Adrenal gland (tissue), 12 donors: Measurements from ENCODE around the gene HIPK4. TPM values are rescaled to one million over a fixed set of nuclear protein-coding genes. Genes with fewer than 3 reads are reported as not detected.

Source experiments
- DNase-seq, 7 donors: peaks; one replicate each; pipeline ENCODE4 v3.0.0-alpha.2; 2019 to 2020
- H3K27ac ChIP-seq, 5 donors: fragments of 200-600 bp; sonication (generic) in 4 of 5; 1 replicate in 3 of 5; 2 replicates in 2 of 5; pipeline versions ENCODE4 v1.5.1 to v1.8.0; 2016 to 2020; ENCODE audit warnings: mild to moderate bottlenecking in 1 of 5
- H3K27me3 ChIP-seq: fragments of 200-600 bp; 2 replicates; pipeline ENCODE4 v1.8.0; 2021
- H3K36me3 ChIP-seq, 2 donors: fragments of 200-600 bp; replicated peaks in 1 of 2; 1 replicate in 1 of 2; 2 replicates in 1 of 2; pipeline versions ENCODE4 v1.5.1 to v1.8.0; 2018 to 2022
- H3K4me1 ChIP-seq, 2 donors: fragments of 200-600 bp; replicated peaks in 1 of 2; 1 replicate in 1 of 2; 2 replicates in 1 of 2; pipeline versions ENCODE4 v1.5.1 to v1.8.0; 2018 to 2021
- H3K4me3 ChIP-seq, 4 donors: fragments of 200-600 bp; sonication (generic) in 3 of 4; one replicate each; pipeline ENCODE4 v1.5.1; 2016 to 2018
- H3K9me3 ChIP-seq, 3 donors: fragments of 200-600 bp; sonication (generic) in 1 of 3; replicated peaks in 1 of 3; 1 replicate in 2 of 3; 2 replicates in 1 of 3; pipeline versions ENCODE4 v1.5.1 to v1.8.0; 2016 to 2021
- CTCF ChIP-seq, 6 experiments: fragments of 450-650 bp in 4 of 6; fragments of 200-600 bp in 2 of 6; sonication (generic) in 1 of 6; IDR thresholded peaks; 1 replicate in 5 of 6; 2 replicates in 1 of 6; pipeline versions ENCODE4 v1.5.1 to v1.8.0; 2016 to 2021; ENCODE audit warnings: antibody characterized with exemption in 6 of 6, mild to moderate bottlenecking in 2 of 6, moderate library complexity in 1 of 6
- POLR2A ChIP-seq, 2 donors: fragments of 450-650 bp; IDR thresholded peaks; one replicate each; pipeline ENCODE4 v1.6.1; 2017; ENCODE audit warnings: antibody characterized with exemption in 2 of 2, mild to moderate bottlenecking in 2 of 2, moderate library complexity in 1 of 2
- WGBS, 4 donors: extraction: QIAGEN DNeasy Blood & Tissue Kit in 2 of 4; methylation state at CpG; one replicate each; pipeline versions ENCODE4 v1.1.5 to v1.1.7; 2013 to 2017; 5-methylcytosine and 5-hydroxymethylcytosine counted together
- intact Hi-C, 2 donors: fragments of 100-400 bp; cut with DNase I; formaldehyde crosslinking; loops; one replicate each; pipeline versions ENCODE4 v1.14.1 to v1.15.0; 2022 to 2023
- polyA plus RNA-seq, 3 donors: library from polyadenylated mRNA; stranded (reverse); fragments of 200-250 nt in 2 of 3; fragments of 350-450 nt in 1 of 3; fragmentation: Illumina TruSeq in 1 of 3; extraction: RNeasy Lipid Tissue Mini Kit (QIAGEN cat#74804) in 1 of 3; gene quantifications; one replicate each; pipeline ENCODE4 v1.2.3, GENCODE V29; 2013 to 2014
- total RNA-seq, 9 donors: library from RNA; depleted of rRNA in 4 of 9; stranded (reverse); fragments of >200 nt in 4 of 9; fragments of 120-200 nt in 1 of 9; fragmentation: NEBNext Ultra II Directional in 1 of 9; extraction: Animal tissue kit (Norgen Biotek cat#: 25700) in 1 of 9; gene quantifications; one replicate each; pipeline versions ENCODE4 v1.1.0 to v1.2.4, GENCODE V29; 2013 to 2023
- donor health status: healthy with polysubstance abuse.
- donor health status: Bipolar disorder and iron deficiency.
- donor health status: DM: yes; HTN: yes; CAD: no.
- donor health status: DM: no; HTN: no; CAD: no.
- donor health status: DM: no; HTN: no; CAD: no.
- donor health status: DM: yes; HTN: yes; CAD: no.

HIPK4 gene
- total and polyA plus RNA-seq, 12 donors: 0.06 to 0.34 (median 0.20) TPM; not detected in 3

- no peak for DNase-seq
- peaks cover 0 to 6% of the 10 kb centered on the region in 2 donors for H3K4me1 ChIP-seq
- H3K4me3 ChIP-seq: no peak overlapping the region
- H3K27me3 ChIP-seq: no peaks in the 10 kb centered on the region
- no peaks in the 10 kb centered on the region for H3K9me3 ChIP-seq
- no peak for TF ChIP-seq CTCF (IDR thresholded peaks at IDR 0.05)
- TF ChIP-seq POLR2A (IDR thresholded peaks at IDR 0.05): no peak
- H3K27ac ChIP-seq: no peak overlapping the region
- peaks cover 0 to 4% of the 10 kb centered on the region in 2 donors for H3K36me3 ChIP-seq
- WGBS, 4 donors: 88 to 95% (median 91%) methylated on average over 15 to 28 of the region's 28 CpGs
- intact Hi-C loops: no loop called here
Measured at GRCh38 chr19:40383668-40384248, 6.2 kb downstream of the HIPK4 start.

- intact Hi-C loops: no loop called here
- no peaks in the 10 kb centered on the region for H3K9me3 ChIP-seq
- WGBS, 4 donors: 80 to 100% (median 82%) methylated on average over 1 to 3 of the region's 3 CpGs
- no peak for DNase-seq
- H3K4me1 ChIP-seq: no peaks in the 10 kb centered on the region
- no peak for TF ChIP-seq POLR2A (IDR thresholded peaks at IDR 0.05)
- no peak for TF ChIP-seq CTCF (IDR thresholded peaks at IDR 0.05)
- peaks cover 0 to 22% of the 10 kb centered on the region in 2 donors for H3K36me3 ChIP-seq
- H3K4me3 ChIP-seq: no peak overlapping the region
- H3K27ac ChIP-seq: no peak overlapping the region
- H3K27me3 ChIP-seq: no peaks in the 10 kb centered on the region
Measured at GRCh38 chr19:40381321-40381720, 8.7 kb downstream of the HIPK4 start.

- Histone ChIP-seq H3K27me3 (no peaks in the 10 kb centered on the region), H3K4me1 (no peaks in the 10 kb centered on the region), H3K27ac (no peak overlapping the region), H3K9me3 (no peaks in the 10 kb centered on the region), H3K4me3 (no peak overlapping the region), H3K36me3 (peaks cover 0 to 31% of the 10 kb centered on the region in 2 donors)
- 82 to 89% (median 87%) methylated on average over 21 to 37 of the region's 37 CpGs for WGBS, 4 donors
- intact Hi-C loops: no loop called here
- DNase-seq: no peak
- TF ChIP-seq CTCF (IDR thresholded peaks at IDR 0.05) (no peak), POLR2A (IDR thresholded peaks at IDR 0.05) (no peak)
Measured at GRCh38 chr19:40380199-40381037, 9.6 kb downstream of the HIPK4 start.

- Histone ChIP-seq H3K36me3 (peaks cover 0 to 36% of the 10 kb centered on the region in 2 donors), H3K9me3 (no peaks in the 10 kb centered on the region), H3K4me3 (no peak overlapping the region), H3K4me1 (no peaks in the 10 kb centered on the region), H3K27me3 (no peaks in the 10 kb centered on the region), H3K27ac (no peak overlapping the region)
- intact Hi-C loops: loop anchor here in 1 of 2 donors (10.0 kb wide), 1 partner anchor 75 kb away; no protein-coding TSS in a partner anchor
- no peak for DNase-seq
- WGBS, 4 donors: 83 to 90% (median 87%) methylated on average over 9 to 11 of the region's 11 CpGs
- TF ChIP-seq CTCF (IDR thresholded peaks at IDR 0.05): no peak
- TF ChIP-seq POLR2A (IDR thresholded peaks at IDR 0.05): no peak
Measured at GRCh38 chr19:40379446-40380198, 10.4 kb downstream of the HIPK4 start.
